GM23338 (cell line): ENCODE results near the gene CD9.

Experiments
- CTCF ChIP-seq, 2 experiments: fragments of 200-600 bp in 1 of 2; sonication (generic) in 1 of 2; conservative IDR thresholded peaks; 2 replicates each; pipeline versions ENCODE4 v1.5.1 to v1.6.1; 2016 to 2017; ENCODE audit warnings: antibody characterized with exemption in 2 of 2, low read depth in 2 of 2, mild to moderate bottlenecking in 2 of 2, moderate library complexity in 1 of 2
- EZH2 ChIP-seq: fragments of 200-600 bp; sonication (generic); IDR thresholded peaks from one replicate; pipeline ENCODE4 v1.8.0; 2017; ENCODE audit warnings: antibody characterized with exemption, mild to moderate bottlenecking, low read depth; ENCODE audit not compliant: unreplicated experiment
- EZH2phosphoT487 ChIP-seq: fragments of 200-600 bp; sonication (generic); IDR thresholded peaks from one replicate; pipeline ENCODE4 v1.8.1; 2018; ENCODE audit warnings: antibody characterized with exemption; ENCODE audit not compliant: unreplicated experiment
- POLR2AphosphoS5 ChIP-seq: IDR thresholded peaks from 2 replicates; pipeline ENCODE4 v1.6.1; 2016; ENCODE audit warnings: antibody characterized with exemption, low read depth
- TF ChIP-seq, protein P1 (sequence below): IDR thresholded peaks from one replicate; pipeline ENCODE4 v1.6.1; 2018; ENCODE audit warnings: antibody characterized with exemption; ENCODE audit not compliant: unreplicated experiment

DNA sequence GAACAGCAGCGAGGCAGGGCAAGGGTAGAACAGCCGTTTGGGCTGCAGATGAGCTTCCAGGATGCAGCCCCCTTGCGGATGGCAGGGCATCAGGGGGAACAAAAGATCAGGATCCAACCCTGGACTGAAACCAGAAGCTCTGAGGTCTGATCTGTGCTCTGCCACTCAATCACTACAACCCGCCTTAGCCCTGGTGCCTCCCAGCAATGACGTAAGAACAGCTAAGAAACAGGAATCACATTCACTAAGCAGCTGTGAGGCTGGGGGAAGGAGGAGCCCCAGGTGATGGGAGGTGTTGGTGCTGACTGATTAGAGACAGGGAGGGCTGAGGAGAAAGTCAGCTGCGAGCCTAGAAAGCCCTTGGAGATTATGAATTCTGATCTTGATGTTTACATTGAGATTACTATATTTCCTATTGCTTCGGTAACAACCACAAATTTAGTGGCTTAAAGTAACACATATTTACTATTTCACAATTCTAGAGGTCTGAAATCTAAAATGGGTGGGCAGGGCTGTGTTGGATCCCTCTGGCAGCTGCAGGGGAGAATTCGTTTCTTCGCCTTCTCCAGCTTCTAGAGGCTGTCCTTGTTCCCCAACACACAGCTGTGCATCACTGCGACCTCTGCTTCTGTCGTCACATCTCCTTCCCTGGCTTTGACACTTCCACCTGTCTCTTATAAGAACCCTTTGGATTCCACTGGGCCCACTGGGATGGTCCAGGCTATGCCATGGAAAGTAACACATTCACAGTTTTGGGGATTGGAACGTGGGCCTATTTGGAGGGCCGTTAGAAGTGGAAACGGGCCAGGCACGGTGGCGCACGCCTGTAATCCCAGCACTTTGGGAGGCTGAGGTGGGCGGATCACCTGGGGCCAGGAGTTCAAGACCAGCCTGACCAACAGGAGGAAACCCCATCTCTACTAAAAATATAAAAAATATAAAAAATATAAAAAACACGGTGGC is 6.1 kb upstream of the CD9 start:
- TF ChIP-seq CTCF (conservative IDR thresholded peaks at IDR 0.05; ENCODE audit: low read depth in 2 of 2) (peak; percentile 14 to 41; a peak in 3 of 4 replicates), EZH2 (no peak), POLR2AphosphoS5 (no peak), EZH2phosphoT487 (no peak)
- TF ChIP-seq, protein P1, sequence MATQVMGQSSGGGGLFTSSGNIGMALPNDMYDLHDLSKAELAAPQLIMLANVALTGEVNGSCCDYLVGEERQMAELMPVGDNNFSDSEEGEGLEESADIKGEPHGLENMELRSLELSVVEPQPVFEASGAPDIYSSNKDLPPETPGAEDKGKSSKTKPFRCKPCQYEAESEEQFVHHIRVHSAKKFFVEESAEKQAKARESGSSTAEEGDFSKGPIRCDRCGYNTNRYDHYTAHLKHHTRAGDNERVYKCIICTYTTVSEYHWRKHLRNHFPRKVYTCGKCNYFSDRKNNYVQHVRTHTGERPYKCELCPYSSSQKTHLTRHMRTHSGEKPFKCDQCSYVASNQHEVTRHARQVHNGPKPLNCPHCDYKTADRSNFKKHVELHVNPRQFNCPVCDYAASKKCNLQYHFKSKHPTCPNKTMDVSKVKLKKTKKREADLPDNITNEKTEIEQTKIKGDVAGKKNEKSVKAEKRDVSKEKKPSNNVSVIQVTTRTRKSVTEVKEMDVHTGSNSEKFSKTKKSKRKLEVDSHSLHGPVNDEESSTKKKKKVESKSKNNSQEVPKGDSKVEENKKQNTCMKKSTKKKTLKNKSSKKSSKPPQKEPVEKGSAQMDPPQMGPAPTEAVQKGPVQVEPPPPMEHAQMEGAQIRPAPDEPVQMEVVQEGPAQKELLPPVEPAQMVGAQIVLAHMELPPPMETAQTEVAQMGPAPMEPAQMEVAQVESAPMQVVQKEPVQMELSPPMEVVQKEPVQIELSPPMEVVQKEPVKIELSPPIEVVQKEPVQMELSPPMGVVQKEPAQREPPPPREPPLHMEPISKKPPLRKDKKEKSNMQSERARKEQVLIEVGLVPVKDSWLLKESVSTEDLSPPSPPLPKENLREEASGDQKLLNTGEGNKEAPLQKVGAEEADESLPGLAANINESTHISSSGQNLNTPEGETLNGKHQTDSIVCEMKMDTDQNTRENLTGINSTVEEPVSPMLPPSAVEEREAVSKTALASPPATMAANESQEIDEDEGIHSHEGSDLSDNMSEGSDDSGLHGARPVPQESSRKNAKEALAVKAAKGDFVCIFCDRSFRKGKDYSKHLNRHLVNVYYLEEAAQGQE: no peak
